GM12891 (cell line): ENCODE results near the gene UBALD2.
"Not testable (repeated sequence)": the region's sequence is repeated elsewhere in the genome, so short reads cannot be mapped to it uniquely, and the experiment has no call there.

ENCODE experiments used
- POLR2A ChIP-seq: IDR thresholded peaks from 2 replicates; pipeline ENCODE4 v1.6.1; 2011; ENCODE audit warnings: low read depth, low read length, control low read depth
- POLR2AphosphoS5 ChIP-seq: IDR thresholded peaks from 2 replicates; pipeline ENCODE4 v1.6.1; 2011; ENCODE audit warnings: low read depth, low read length, control low read depth
- TAF1 ChIP-seq: IDR thresholded peaks from 2 replicates; pipeline ENCODE4 v1.6.1; 2011; ENCODE audit warnings: low read depth, low read length, control low read depth

- TF ChIP-seq POLR2A, TAF1, POLR2AphosphoS5: not testable (repeated sequence)
These were observed 39.9 kb downstream of the UBALD2 start for GRCh38 chr17:76305135-76305454.
